ENCODE results near the gene PDGFC.

PDGFC gene

GRCh38 chr4:156775813-156776212 lies 195.8 kb downstream of the PDGFC start:
- no peak for DNase-seq

GRCh38 chr4:156774422-156774821 lies 197.2 kb downstream of the PDGFC start:
- no peak for DNase-seq

GRCh38 chr4:156773648-156774357 lies 197.8 kb downstream of the PDGFC start:
- no peak for DNase-seq

- DNase-seq: no peak
Measured at GRCh38 chr4:156771171-156771837, 200.3 kb downstream of the PDGFC start.

GRCh38 chr4:156770140-156770539 lies 201.5 kb downstream of the PDGFC start:
- no peak for DNase-seq

- no peak for DNase-seq
Measured at GRCh38 chr4:156767911-156768415, 203.6 kb downstream of the PDGFC start.

GRCh38 chr4:156766846-156767245 lies 204.8 kb downstream of the PDGFC start:
- no peak for DNase-seq

GRCh38 chr4:156765277-156765676 lies 206.3 kb downstream of the PDGFC start:
- DNase-seq: no peak

- DNase-seq: no peak
Measured at GRCh38 chr4:156764846-156765245, 206.8 kb downstream of the PDGFC start.

- DNase-seq: no peak
Measured at GRCh38 chr4:156764145-156764544, 207.5 kb downstream of the PDGFC start.

- DNase-seq: no peak
Measured at GRCh38 chr4:156763511-156763910, 208.1 kb downstream of the PDGFC start.

GRCh38 chr4:156762851-156763250 lies 208.7 kb downstream of the PDGFC start:
- DNase-seq: no peak

GRCh38 chr4:156756118-156756517 lies 215.5 kb downstream of the PDGFC start:
- no peak for DNase-seq

- no peak for DNase-seq
Measured at GRCh38 chr4:156754832-156755570, 216.6 kb downstream of the PDGFC start.

GRCh38 chr4:156751486-156751885 lies 220.1 kb downstream of the PDGFC start:
- no peak for DNase-seq

GRCh38 chr4:156749426-156750403 lies 221.9 kb downstream of the PDGFC start:
- DNase-seq: no peak

GRCh38 chr4:156746111-156746510 lies 225.5 kb downstream of the PDGFC start:
- DNase-seq: no peak

GRCh38 chr4:156738766-156739165 lies 232.8 kb downstream of the PDGFC start:
- no peak for DNase-seq

- DNase-seq: no peak
Measured at GRCh38 chr4:156734965-156735895, 236.4 kb downstream of the PDGFC start.

GRCh38 chr4:156733582-156733981 lies 238.0 kb downstream of the PDGFC start:
- no peak for DNase-seq

GRCh38 chr4:156732634-156733033 lies 239.0 kb downstream of the PDGFC start:
- no peak for DNase-seq

All from NCI-H2107 (cell line).